HG03108 (cell line): ENCODE results near the gene MRPL50.

Experiments
- ATAC-seq: cut with Tn5 transposase; IDR thresholded peaks from one replicate; pipeline ENCODE4 v1.9.1; 2021; ENCODE audit warnings: moderate library complexity; ENCODE audit not compliant: unreplicated experiment

MRPL50 gene

DNA sequence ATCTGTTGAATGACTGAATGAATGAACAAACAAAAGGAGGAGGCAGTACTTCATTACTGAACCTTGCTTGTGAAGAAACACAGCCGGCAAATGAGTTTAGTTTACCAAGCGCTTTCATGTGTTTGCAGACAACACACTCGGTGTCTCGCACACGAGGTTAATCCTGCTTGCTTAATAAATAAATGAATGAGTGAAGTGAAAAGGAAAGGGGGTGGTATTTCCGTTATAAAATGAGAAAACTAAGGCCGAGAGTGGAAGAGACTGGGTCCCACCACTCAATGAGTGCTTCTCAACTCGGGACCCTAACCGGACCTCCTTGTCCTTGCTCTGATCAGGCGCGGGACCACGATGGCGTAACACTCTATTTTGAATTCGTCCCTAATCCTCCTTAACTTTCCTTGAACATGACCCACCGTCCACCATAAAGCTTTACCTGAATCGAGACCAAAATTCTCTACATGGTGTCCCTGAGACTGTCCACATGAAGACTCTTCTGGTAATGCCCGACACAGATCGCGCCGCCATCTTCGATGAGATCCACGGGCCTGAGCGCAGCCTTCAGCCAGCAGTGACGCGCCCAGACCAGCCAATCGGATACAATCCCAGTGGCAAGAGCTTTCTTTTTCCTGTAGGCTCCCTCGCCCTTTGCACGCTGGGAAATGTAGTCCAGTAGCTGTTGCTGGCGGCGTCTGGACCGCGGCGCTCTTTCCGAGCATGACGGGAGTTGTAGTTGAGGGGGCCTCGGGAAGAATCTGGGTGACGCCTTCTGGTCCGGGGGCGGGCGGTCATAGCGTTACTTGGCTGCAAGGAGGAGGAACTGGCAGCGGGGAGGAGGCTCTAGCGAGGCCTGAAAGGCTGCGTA is at the start of gene MRPL50, which contains the start of gene ZNF189:
Gene MRPL50, minus strand, starts transcription at position 551 of the 862 bp plus-strand sequence. Its CDS starts 26 bp downstream, at position 525.
Gene ZNF189, plus strand, starts transcription at position 784 of the 862 bp plus-strand sequence. CDS start 306 bp downstream, outside the sequence.
- peak; percentile 98 for ATAC-seq

DNA sequence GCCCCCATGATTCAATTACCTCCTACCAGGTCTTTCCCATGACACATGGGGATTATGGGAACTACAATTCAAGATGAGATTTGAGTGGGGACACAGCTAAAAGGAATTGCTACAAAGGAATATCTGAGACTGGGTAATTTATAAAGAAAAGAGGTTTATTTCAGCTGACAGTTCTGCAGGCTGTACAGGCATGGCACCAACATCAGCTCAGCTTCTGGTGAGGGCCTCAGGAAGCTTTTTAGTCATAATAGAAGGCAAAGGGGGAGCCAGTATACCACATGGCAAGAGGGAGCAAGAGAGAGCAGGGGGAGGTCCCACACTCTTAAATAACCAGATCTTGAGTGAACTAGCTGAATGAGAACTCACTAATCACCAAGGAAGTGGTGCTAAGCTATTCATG is 48.3 kb upstream of the MRPL50 start:
- ATAC-seq, result no peak

DNA sequence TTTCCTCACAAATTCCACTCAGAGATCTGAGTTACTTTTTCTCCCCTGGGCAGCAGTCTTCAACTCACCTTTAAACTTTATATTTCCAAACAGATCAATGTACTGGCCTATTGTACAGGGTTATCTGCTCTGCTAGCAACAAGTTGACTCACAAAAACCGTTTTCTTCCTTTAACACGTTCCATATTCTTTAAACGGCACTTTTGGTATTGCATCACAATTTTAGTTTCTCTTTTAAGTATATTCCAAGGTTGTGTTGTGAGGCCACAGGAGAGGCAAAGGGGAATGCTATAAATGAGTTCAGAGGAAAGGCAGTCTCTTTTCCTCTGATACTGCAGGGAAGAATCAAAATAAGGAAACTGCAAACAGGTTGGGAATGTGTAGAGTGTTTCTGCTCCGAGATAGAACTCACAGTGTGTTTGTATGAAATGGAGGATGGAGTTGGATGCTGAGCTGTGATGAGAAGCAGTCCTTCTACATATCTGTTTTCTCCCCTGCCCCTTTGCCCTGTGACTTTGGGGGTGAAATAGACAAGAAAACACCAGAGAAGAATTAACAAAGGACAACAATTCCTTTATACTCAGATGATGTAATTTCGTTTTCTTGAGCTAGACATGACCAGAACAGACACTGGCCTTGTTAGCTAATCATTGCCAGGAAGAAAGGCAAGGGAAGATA is 47.1 kb upstream of the MRPL50 start:
- ATAC-seq, result no peak

DNA sequence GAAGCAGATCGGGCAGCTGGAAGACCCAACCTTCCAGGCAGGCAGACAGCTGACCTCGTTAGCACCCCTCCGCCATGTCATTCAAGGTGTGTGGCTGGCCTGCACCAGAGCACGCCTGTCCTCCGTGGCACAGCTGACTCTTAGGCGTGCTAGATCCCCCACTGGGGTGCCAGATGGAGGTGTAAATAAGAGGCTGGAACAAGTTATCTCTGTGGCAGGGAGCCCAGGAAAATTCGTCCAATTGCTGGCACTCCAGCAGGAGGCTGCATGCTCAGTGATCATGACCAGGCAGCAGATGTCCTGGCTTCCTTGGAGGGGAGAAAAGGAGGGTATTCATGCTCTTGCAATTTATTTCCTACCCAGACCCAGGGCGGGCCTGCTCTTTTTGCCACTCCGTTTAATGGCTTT is 45.0 kb upstream of the MRPL50 start:
- ATAC-seq, result no peak

DNA sequence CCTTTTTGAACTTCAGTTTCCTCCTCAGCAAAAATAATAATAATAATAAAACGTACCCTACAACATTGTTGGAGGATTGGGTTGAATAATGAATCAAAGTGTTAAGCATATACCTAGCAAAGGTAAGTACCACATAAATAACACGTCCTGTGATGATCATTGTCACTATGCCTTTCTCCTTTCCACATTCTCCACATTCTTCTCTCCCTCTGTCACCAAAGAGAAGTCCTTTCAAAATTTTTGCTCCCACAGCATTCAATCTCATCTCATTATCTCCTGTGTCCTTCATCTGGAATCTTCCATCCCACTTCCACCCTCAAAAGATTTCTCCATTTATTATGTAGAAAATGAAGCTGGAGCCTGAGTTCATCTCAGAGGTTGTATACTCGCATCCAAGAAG is 44.3 kb upstream of the MRPL50 start:
- no peak for ATAC-seq

DNA sequence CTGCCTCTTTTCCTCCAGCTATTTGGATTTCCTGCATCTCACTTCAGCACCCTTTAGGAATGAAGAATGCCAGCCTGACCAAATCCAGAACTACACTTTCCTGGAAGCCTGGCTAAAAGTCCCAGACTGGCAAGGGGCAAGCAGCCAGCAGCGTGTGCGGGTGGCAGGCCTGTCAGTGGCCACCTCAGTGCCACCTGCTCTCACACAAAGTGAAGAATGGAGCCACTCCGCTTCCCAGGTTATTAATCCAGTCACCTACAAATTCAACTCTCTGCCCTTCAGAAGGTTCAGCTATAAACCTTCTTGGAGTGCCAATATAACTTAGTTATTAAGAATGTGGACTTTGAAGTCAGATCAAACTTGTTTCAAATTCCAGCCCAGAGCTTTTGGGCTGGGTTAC is 43.9 kb upstream of the MRPL50 start:
- no peak for ATAC-seq

DNA sequence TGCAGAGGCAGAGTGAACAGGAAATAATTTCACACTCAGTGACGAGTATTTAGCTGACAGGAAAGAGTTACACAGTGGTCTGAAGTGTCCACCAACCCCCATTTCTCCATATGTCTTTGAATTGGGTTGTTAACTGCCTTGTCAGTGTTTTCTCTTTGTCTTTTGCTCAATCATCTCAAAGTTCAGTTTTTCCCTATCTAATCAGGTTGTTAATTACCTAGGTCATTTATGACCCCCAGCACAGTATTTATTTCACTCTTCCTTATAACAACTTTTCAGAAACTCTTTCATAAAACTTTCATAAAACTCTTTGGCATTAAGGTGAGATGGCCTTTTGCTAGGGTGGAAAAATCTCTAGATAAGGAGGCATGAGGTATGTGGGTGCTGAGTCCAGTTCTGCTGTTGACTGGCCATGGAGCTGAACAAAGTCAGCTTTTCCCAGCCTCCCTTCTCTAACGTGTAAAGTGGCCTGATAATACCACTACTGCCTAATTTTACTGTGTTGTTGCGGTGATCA is 42.4 kb upstream of the MRPL50 start:
- ATAC-seq, result no peak

DNA sequence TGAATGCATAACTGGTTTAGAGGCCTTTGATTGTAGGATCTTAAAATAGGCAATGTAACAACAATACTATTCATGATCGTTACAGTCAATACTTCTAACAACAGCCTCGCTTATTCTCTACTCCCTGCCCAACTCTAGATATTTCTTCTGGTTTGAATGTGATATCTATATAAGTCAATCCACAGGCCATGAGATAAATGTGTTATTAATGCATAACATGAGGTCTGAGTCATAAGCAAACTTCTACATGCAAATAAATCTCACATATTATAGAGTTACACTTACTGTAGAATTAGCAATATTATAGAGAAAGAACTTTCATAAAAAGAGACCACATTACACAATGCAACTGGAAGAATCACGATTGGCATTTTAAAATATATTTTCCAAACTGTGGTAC is 40.1 kb upstream of the MRPL50 start:
- no peak for ATAC-seq

DNA sequence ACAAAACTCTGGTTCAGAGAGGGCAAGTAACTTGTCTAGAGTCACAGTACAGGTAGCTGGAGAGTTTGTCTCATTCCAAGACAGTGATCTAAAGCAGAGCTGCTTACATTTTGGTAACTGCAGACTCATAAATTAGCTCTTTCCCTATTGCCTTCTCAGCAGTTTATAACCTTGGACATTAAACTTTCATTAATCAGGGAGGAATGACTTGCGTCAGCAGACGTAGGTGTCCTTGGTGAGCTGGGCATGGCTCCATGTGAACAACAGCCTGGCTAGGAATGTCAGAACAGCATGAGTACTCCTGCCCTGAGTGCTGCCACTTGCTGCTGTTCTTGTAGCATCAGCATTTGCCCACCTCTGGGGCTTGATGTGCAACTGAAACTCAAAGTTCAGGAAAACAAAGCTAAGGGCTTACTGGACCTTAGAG is 39.4 kb upstream of the MRPL50 start:
- ATAC-seq, result no peak

DNA sequence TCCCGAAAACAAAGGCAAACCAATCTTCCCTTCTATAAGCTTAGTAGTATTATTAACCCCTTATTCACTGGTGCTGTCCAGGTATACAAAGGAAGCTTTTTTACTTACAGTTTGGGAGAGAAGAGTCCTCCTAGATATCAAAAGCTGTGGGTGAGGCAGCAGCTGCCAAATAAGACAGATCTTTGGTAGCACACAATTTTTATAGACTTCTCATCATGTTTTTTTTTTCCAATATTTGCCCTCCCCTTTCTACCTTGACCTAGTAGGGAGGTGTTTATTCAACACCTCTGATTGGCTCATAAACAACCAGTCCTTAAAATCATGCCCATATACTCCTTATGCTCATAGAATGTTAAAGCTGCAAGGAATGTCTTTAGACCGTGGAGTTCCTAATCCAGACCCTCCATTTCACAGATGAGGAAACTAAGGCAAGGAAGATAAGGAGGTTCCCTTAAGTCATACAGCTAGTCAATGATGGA is 37.2 kb upstream of the MRPL50 start, which contains the start of gene ALDOB:
Gene ALDOB, minus strand, starts transcription at position 174 of the 479 bp plus-strand sequence. CDS start 4,887 bp downstream, outside the sequence.
- ATAC-seq, result no peak

DNA sequence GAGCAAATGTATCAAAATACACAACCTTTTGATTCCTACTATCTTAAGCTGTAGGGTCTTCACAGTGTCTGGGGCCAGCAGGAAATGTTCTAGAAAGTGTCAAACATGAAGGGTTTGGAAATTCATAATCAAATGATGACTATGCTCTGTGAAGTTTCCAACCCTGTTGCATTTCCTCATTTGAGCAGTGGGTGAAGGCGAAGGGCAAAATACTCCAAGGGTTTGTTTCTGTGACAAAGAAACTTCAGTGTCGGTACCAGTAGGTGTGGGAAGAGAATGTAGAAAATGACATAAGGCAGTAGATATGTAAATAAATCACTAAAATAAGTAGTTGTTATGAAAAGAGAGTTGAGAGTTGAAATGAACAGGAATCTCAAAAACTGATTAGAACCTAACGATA is 36.6 kb upstream of the MRPL50 start:
- no peak for ATAC-seq

DNA sequence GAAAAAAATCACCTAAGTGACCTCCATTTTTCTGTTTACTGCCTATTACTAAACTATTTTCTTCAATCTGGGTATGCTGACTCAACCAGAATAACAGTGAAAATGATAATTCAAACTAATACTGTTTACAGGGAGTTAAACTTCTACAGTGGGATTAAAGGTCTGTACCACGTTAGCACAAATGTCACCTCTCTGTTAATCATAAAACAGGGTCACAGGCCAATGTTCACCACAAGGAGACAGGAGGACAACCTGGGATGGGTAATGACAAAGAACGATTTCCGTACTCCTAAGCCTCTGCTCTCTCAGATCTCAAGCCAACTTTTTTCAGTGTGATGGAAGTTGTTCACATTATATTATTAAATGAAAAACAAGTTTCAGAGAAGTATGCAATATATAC is 34.8 kb upstream of the MRPL50 start:
- ATAC-seq, result no peak

DNA sequence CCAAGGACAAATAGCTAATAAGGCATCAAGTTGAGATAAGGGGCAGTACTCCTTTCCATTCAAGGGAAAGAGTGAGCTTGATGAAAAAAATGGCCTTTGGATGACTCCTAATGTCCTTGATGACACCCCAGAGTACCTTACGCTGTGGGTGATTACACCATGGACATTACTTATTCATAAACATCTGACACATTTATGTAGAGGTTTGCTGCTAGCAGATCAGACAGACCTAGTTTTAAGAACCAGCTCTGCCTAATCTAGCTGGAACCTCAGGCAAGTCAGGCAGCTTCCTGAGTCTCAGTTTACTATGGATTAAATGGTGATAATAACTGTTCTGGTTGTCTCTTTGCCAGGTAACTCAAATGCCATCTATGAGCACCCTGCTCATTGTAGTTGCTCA is 34.3 kb upstream of the MRPL50 start:
- no peak for ATAC-seq

DNA sequence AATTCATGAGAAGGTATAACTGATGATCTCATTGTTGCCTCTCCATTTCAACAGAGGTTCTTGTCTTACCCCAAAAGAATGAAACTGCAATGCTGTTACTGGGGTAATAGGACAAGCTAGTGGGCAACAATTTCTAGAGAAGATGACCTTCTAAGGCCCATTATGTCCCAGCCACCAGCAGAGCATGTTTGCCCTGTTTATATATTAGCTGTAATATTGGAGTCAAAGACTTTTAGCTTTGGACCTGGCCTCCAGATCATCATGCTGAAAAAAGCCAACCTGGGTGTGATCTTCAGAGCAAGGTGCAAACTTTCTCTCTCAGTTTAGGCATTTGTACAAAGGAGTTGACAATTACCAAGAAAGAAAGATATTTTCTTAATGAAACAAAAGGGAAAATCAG is 33.8 kb upstream of the MRPL50 start:
- no peak for ATAC-seq

DNA sequence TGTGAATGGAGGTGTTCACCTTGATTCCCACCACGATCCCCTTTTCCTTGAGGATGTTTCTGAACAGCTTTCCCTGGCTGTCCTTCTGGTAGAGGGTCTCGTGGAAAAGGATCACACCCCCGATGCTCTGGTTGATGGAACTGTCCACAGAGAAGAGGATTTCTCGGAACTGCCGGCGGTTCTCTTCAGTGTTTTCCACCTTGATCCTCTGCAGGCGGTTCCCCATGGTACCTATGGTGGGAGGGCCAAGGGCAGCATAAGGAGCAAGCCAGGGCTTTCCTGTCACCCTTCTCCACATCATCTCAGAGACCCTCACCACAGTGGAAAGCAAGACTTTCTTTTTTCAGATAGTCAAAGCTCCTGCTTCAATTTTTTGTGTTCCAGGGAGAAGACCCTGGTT is 31.3 kb upstream of the MRPL50 start:
- no peak for ATAC-seq

DNA sequence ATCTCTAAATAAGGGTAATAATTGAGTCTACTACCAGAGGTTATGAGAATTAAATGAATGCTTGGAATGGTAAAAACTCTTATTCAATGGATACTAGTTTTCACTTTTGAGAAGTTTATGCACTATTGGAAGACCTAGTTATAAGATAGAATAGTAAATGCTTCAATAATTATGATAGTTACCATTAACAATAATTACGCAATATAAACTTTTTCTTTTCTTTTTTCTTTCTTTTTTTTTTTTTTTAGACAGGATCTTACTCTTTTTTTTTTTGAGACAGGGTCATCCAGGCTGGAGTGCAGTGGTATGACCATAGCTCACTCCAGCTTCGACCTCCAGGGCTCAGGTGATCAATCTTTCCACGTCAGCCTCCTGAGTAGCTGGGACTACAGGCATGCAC is 30.5 kb upstream of the MRPL50 start:
- no peak for ATAC-seq

DNA sequence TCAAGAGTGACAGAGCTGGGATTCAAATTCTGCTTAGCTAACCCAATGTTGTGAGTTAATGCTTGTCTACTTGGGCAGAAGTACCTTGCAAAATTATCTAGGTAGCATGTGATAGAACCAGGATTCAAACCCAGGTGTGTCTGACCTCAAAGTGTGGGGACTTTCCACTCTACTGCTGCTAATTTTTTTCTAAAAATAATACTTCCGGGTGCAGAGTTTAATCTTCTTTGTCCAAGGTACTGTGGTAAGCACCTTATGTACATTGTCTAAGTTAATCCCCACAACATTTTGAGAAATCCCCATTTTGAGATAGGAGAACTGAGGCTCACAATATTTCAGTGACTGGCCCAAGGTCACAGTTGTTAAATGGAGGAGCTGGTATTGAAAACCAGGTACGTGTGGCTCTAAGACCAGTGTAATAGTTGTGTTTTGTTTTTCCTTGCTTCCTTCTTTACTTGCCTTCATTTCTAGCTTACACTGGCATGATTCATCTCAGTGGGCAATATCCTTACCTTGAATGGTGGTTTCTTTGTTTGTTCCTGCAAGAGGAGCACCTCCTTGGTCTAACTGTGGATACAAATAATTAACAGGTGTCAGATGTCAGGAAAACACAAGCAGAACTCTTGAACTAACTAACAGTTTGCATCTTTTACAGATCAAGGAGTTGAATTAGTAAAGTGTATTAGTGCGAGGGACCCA is 29.7 kb upstream of the MRPL50 start:
- peak; percentile 60 for ATAC-seq

DNA sequence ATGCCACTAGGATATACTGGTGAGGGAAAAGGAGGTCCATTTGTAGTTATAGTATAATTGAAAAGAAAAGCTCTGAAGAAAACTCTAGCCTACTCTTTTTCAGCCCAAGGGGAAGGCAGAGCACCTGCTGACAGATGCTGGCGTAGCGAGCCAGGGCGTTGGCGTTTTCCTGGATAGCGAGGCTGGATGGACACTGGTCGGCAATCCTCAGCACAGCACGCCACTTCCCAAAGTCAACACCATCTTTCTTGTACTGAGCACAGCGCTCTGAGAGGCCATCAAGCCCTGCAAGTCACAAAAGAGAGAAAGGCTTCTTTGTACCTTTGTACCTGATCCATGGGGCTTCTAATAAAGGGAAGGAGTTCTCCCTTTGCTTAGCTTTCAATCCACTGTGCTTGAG is 28.9 kb upstream of the MRPL50 start:
- ATAC-seq, result no peak

DNA sequence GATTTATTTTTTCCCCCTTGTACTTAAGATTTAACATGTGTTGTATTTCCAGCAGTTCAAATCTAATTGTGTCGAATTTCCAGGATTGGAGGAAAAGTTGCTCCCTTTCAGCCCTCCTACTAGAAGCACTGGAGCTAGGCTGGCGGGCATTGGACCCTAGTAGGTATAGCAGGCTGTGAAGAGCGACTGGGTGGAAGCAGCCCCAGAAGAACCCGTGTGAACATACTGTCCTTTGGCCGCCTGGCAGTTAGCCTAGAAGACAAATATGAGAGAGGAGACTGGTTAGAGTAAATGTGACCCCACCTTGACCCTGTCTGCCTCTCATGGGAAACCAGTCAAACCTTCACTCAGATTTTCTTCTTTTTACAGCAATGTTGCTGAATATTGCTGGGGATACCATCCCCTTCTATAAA is 23.2 kb upstream of the MRPL50 start:
- no peak for ATAC-seq

DNA sequence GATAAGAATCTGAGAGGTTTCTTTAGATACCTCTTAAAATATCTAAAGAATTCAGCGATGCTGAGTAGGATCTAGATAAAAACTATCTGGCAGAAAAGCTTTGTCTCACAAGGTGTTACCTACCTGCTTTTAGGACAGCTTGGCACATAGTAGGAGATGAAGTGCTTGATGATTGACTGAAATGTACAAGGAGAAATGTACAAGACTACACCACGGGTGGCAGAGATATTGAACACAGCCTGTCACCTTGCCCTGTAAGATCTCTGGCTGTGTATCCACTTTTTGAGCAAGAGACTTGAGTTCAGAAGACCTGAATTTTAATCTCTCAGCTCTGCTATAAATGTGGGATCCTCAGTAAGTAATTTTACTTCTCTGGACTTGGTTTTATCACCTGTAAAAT is 21.4 kb upstream of the MRPL50 start:
- no peak for ATAC-seq
